GM12891 (cell line): ENCODE measurements around the gene GRAMD2B.

ENCODE experiments used
- PAX5 ChIP-seq: IDR thresholded peaks from 2 replicates; pipeline ENCODE4 v1.6.1; 2011; ENCODE audit warnings: low read length, moderate library complexity, mild to moderate bottlenecking; ENCODE audit not compliant: insufficient read depth, severe bottlenecking
- POLR2A ChIP-seq: IDR thresholded peaks from 2 replicates; pipeline ENCODE4 v1.6.1; 2011; ENCODE audit warnings: low read depth, low read length, control low read depth
- POLR2AphosphoS5 ChIP-seq: IDR thresholded peaks from 2 replicates; pipeline ENCODE4 v1.6.1; 2011; ENCODE audit warnings: low read depth, low read length, control low read depth
- POU2F2 ChIP-seq: IDR thresholded peaks from 2 replicates; pipeline ENCODE4 v1.6.1; 2011; ENCODE audit warnings: low read depth, mild to moderate bottlenecking, control low read depth, low read length, moderate library complexity
- TAF1 ChIP-seq: IDR thresholded peaks from 2 replicates; pipeline ENCODE4 v1.6.1; 2011; ENCODE audit warnings: low read depth, low read length, control low read depth

DNA sequence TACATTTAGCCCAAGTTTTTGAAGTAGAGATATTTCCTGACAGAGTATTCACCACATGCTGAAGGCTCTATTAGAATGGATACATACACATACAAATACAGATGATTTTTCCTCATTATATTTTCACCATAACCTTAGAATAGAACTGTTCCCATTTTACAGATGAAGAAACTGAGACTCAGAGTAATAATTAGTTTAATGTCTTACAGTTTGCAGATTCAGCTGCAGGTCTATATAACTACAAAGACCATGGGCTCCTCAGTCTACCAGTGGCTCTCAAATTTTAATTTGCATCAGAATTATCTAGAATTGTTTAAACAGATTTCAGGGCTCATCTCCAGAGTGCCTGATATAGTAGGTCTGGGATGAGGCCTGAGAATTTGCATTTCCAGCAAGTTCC is 64.4 kb downstream of the GRAMD2B start:
- TF ChIP-seq POLR2A (no peak), POLR2AphosphoS5 (no peak), TAF1 (no peak), POU2F2 (no peak), PAX5 (no peak)
